NCI-H82 (cell line): ENCODE results near the gene KRTAP5-4.
"Not testable (repeated sequence)": the region's sequence is repeated elsewhere in the genome, so short reads cannot be mapped to it uniquely, and the experiment has no call there.

Experiments used
- DNase-seq: peaks from one replicate; lab custom pipeline; 2025; lab: John Stamatoyannopoulos, UW

KRTAP5-4 gene

GRCh38 chr11:1622086-1622485 is at the start of gene KRTAP5-4:
TSS of gene KRTAP5-4 (minus strand) at chr11:1622138. CDS start at chr11:1622093, 45 bp downstream.
- no peak for DNase-seq

GRCh38 chr11:1671658-1672057 is 49.7 kb upstream of the KRTAP5-4 start:
- no peak for DNase-seq

GRCh38 chr11:1670905-1671371 is 49.0 kb upstream of the KRTAP5-4 start:
- no peak for DNase-seq

- DNase-seq: not testable (repeated sequence)
Measured at GRCh38 chr11:1670457-1670856, 48.5 kb upstream of the KRTAP5-4 start.

- no peak for DNase-seq
Measured at GRCh38 chr11:1669546-1670218, 47.7 kb upstream of the KRTAP5-4 start.

- DNase-seq: no peak
Measured at GRCh38 chr11:1668911-1669473, 47.1 kb upstream of the KRTAP5-4 start.

GRCh38 chr11:1667906-1668305 is 46.0 kb upstream of the KRTAP5-4 start:
- no peak for DNase-seq

GRCh38 chr11:1667121-1667850 is 45.3 kb upstream of the KRTAP5-4 start:
- DNase-seq: no peak

GRCh38 chr11:1665313-1665712 is 43.4 kb upstream of the KRTAP5-4 start:
- no peak for DNase-seq

- DNase-seq: not testable (repeated sequence)
Measured at GRCh38 chr11:1662699-1663283, 40.9 kb upstream of the KRTAP5-4 start.

GRCh38 chr11:1661454-1662269 is 39.7 kb upstream of the KRTAP5-4 start:
- not testable (repeated sequence) for DNase-seq

GRCh38 chr11:1660111-1660867 is 38.4 kb upstream of the KRTAP5-4 start:
- no peak for DNase-seq

- no peak for DNase-seq
Measured at GRCh38 chr11:1659506-1659905, 37.6 kb upstream of the KRTAP5-4 start.

- DNase-seq: no peak
Measured at GRCh38 chr11:1656670-1657069, 34.7 kb upstream of the KRTAP5-4 start.

- no peak for DNase-seq
Measured at GRCh38 chr11:1656061-1656441, 34.1 kb upstream of the KRTAP5-4 start.

- DNase-seq: no peak
Measured at GRCh38 chr11:1655168-1656060, 33.5 kb upstream of the KRTAP5-4 start.

- no peak for DNase-seq
Measured at GRCh38 chr11:1654388-1655167, 32.6 kb upstream of the KRTAP5-4 start.

GRCh38 chr11:1653541-1654387 is 31.8 kb upstream of the KRTAP5-4 start:
- DNase-seq: no peak
